Activated T-cell treated with anti-CD3 and anti-CD28 coated beads for 4 hours (primary cell): ENCODE data around the gene MTA3.
"Not testable (repeated sequence)": the region's sequence is repeated elsewhere in the genome, so short reads cannot be mapped to it uniquely, and the experiment has no call there.

Experiments
- DNase-seq: peaks from one replicate; pipeline ENCODE4 v3.0.0-alpha.2; 2020

MTA3 gene

DNA sequence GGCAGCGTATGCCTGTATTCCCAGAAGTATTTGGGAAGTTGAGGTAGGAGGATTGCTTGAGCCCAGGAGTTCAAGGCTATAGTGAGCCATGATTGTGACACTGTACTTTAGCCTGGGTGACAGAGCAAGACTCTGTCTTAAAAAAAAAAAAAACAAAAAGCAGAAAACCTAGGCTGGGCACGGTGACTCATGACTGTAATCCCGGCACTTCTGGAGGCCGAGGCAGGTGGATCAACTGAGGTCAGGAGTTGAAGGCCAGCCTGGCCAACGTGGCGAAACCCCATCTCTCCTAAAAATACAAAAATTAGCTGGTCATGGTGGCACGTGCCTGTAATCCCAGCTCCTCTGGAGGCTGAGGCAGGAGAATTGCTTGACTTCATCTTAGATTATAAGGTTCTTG lies 46.4 kb downstream of the MTA3 start:
- DNase-seq: no peak

DNA sequence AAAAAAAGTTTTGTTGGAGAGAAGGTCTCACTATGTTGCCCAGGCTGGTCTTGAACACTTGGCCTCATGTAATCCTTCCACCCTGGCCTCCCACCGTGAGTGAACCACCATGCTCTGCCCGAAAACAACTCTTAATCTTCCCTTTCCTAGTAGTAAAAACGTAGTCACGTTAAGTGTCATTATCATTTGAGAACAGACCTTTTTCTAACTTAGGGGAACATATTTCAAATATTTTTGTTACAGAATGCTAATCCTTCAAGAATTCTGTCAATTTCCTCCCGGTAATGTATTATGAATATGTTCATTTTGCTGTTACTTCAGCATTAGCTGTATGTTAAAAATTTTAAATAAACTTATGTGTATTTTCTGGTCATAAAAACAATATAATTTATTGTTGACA lies 49.7 kb downstream of the MTA3 start:
- no peak for DNase-seq

DNA sequence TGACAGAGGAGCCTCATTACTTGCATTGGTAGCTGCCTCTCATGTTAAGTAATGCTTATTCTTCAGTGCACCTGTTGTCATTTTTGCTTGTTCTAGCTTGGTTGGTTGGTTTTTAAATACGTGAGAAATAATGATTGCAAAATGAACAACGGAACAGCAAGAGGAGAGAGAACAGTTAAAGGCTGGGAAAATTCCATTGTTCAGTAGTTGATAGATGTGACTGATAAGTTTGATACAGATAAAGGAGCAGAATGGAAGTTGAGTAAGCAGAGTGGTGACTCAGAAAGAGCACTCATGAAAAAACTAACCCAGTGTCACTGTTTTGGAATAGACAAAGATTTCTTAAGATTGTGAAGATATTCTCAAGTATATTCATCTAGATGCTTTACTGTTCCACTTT lies 50.5 kb downstream of the MTA3 start:
- DNase-seq: no peak

DNA sequence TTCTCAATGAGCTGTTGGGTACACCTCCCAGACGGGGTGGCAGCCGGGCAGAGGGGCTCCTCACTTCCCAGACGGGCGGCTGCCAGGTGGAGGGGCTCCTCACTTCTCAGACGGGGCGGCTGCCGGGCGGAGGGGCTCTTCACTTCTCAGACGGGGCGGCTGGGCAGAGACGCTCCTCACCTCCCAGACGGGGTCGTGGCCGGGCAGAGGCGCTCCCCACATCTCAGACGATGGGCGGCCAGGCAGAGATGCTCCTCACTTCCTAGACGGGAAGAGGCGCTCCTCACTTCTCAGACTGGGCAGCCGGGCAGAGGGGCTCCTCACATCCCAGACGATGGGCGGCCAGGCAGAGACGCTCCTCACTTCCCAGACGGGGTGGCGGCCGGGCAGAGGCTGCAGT lies 53.2 kb downstream of the MTA3 start:
- not testable (repeated sequence) for DNase-seq

DNA sequence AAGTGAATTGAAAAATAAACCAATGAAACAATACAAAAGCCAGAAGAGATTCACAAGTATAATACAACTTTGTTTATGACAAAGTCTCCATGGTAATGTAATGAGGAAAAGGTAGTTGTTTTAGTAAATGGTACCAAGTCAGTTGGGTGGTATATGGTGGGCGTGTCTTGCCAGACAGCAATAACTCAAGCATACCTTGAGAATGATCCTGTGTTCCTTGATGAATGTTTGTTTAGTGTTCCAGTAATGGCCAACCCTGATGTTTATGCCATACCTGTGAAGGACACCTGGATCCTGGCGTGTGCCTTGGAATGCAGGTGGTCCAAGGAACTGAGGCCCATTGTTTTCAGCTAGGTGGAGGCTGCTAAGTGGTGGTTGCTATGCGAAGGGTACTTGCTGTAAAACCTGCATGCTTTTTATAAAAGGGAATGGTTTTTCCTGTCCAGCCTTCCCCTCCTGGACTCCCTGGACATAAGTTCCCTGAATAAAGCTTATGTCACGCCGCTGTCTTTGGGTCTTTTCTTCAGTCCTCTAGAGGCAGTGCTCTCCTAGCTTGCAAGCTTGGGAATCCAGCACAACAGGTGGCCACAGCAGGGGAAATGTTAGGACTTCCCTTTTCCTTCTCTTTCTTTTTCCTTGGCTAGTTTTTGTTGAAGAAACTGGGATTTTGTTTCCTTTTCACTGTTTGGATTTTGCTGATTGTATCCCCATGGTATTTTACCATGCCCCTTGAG lies 54.7 kb downstream of the MTA3 start:
- no peak for DNase-seq

GRCh38 chr2:42624047-42624446 lies 55.6 kb downstream of the MTA3 start:
- no peak for DNase-seq

- not testable (repeated sequence) for DNase-seq
Observed at GRCh38 chr2:42628024-42628423, 59.6 kb downstream of the MTA3 start.

DNA sequence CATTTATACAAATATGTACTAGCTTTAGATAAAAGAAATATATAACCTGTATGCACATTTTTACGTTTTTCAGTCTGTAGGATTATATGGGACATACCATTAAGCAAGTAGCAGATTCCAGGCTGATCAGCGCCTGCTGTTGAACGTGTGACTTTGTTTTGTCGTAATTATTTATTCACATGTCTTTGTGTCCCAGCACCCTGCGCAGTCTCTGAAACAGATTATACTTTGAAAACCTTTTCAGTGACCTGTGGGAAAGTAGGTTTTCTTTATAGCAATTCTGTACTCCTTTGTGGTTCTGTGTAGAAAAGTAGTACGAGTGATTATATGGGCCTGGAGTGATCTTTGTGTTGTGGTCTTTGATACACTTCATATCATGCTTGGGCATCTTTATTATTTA lies 68.5 kb downstream of the MTA3 start:
- DNase-seq: no peak

DNA sequence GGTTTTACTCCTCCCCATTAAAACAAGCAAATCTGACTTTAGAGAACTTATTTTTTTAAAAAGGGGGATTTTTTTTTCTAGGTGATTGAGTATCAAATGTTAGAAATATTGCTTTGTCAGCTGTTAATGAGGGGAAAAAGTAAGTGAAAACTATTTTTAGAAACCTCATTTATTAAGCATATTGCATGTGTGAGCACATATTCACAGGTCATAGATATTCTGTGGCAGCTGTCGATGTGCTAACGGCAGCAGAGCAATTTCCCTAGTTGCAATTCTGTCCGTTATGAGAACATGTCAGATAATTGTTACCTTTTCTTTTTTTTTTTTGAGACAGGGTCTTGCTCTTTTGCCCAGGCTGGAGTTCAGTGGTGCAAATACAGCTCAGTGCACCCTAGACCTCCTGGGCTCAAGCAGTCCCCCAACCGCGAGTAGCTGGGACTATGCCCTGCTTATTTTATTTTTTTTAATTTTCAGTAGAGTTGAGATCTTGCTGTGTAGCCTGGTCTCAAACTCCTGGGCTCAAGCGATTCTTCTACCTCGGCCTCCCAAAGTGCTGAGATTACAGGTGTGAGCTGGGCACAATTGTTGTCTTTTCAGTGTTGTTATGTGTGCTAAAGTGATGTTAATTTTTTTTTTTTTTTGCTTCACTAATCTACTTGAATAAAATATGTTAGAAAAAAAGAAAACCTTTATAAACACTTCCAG lies 69.8 kb downstream of the MTA3 start:
- no peak for DNase-seq

GRCh38 chr2:42639340-42640077 lies 71.1 kb downstream of the MTA3 start:
- DNase-seq: no peak

DNA sequence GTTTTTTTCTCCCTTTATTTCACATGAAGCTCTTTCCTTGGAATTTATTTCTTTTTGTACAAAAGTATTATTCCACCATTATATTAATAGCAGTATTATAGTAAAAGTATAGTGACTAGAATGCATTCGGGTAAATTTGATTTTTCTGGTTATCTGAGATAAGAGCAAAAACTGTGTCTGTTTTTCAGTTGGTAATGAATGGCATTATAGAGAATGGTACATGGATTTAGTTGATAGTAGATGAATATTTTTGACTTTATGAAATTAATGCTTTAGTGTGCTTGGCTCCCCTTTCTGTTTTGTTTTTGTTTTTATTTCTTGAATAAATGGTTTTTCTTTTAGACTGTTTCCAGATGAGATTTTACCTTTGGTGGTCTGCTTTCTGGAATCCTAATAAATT lies 71.8 kb downstream of the MTA3 start:
- DNase-seq: no peak

DNA sequence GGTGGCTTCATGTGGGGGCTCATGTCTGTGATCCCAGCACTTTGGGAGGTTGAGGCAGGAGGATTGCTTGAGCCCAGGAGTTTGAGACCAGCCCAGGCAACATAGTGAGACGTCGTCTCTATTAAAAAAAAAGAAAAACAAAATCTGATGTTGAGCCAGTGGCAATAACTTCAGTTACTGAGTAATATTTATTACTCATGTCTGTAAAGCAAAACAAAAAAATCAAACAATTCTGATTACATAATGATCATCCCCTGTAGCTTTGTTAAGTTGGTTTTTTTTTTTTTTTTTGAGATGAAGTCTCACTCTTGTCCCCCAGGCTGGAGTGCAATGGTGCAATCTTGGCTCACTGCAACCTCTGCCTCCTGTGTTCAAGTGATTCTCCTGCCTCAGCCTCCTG lies 73.9 kb downstream of the MTA3 start:
- not testable (repeated sequence) for DNase-seq

DNA sequence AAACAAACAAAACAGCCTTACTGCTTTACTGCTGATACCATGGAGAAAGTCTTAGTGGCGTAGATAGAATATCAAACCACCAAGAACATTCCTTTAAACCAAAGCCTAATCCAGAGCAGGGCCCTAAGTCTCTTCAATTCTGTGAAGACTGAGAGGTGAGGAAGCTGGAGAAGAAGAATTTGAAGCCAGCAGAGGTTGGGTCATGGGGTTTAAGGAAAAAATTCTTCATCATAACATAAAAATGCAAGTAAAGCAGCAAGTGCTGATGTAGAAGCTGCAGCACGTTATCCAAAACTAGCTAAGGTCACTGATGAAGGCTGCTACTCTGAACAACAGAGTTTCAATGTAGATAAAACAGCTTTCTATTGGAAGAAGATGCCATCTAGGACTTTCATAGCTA lies 77.1 kb downstream of the MTA3 start:
- DNase-seq: no peak

DNA sequence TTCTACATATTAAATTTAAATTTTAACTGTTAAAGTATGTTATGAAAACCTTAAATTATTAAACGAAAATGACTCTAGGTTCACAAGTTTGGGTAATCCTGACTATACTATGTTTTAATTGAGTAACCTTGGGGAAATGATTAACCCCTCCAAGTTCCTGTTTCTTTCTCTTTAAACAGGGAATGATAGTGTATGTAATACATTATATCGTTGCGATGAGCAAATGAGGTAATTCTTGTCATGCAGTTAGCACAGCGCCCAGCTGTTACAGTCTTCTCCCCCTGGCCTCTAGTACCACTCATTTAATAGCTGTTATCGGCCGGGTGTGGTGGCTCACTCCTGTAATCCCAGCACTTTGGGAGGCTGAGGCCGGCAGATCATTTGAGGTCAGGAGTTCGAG lies 80.4 kb downstream of the MTA3 start:
- no peak for DNase-seq

GRCh38 chr2:42651057-42651456 lies 82.6 kb downstream of the MTA3 start:
- no peak for DNase-seq

DNA sequence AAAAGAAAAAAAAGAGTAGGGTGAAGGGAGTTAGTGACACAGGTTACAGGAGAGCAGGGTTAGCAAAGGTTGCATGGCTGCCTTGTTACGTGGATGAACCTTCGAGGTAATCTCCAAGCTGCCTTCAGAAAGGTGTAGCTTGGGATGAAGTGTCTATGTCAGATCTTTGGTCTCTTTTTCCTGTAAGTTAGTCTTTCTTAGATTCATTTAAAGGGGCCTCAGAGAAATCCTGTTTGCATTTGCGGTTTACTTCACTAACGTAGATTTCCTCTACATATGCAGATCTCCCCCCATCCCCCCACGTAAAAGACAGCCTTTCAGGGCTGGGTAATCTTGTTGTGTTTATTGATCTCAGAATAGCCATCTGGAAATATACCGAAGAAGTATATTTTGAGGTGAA lies 83.7 kb downstream of the MTA3 start:
- DNase-seq: no peak

- no peak for DNase-seq
Observed at GRCh38 chr2:42653039-42653438, 84.6 kb downstream of the MTA3 start.

DNA sequence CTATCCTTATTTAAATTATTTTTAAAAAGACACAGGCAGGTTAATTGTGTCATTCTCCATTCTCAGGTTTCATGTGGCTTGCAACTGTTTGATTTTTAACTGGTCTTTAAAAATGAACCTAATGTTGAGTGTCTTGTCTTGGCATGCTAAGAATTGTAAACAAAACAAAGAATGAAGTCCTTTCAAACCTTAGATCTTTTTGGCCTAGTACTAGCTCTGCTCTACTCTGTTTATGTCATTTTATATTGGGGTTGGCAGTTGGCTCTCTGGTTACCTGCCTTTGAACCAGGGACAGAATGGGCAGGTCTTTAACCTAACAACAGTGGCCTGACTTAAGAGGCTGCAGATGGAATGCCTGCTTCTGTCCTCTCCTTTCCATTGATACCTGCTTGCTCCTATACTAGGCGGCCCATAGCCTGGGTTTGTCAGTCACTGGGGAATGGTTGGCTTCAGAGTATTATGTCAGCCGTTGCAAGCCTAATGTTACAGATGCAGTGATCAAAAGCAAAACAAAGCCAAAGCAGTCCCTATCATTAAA lies 85.5 kb downstream of the MTA3 start:
- DNase-seq: no peak

DNA sequence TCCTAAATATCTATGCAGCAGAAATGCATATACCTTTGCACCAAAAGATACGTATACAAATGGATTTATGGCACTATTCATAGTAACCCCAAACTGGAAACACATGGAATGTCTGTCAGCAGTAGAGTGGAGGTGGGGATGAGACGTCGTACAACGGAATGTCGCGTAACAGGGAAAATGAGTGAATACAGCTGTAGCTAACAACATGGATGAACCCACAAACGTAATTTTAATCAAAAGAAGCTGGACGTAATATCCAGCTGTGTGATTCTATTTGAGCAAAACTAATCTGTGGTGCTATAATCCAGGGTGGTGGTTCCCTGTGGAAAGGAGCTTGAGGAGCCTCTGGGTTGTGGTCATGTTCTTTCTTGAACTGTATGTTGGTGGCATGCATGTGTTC lies 89.9 kb downstream of the MTA3 start:
- DNase-seq: no peak

GRCh38 chr2:42659609-42660008 lies 91.2 kb downstream of the MTA3 start:
- DNase-seq: no peak

DNA sequence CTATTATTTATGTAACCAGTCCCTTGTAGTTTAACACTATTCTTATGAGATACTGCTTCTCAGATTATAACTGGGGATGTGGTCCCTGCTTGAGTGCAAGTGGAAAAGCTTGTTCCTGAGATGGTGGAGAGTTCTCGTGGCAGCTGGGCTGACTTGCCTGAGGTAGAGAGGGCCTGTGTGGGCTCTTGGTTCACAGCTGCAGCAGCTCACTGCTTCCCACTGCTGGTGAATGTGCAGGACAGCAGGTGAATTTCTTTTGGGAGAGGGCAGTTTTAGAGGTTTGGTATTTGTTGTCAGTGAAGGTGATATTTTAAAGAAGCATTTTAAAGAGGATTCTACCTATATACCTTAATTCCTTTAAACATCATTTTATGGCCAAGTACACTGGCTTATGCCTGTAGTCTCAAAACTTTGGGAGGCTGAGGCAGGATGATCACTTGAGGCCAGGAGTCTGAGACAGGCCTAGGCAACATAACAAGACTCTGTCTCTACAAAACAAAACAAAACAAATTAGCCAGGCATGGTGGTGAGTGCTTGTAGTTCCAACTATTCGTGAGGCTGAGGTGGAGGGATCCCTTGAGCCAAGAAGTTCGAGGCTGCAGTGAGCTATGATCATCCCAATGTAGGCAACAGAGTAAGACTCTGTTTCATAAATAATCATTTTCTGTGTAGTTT lies 94.8 kb downstream of the MTA3 start:
- peak; percentile 44 for DNase-seq

GRCh38 chr2:42663828-42664227 lies 95.4 kb downstream of the MTA3 start:
- no peak for DNase-seq

GRCh38 chr2:42673989-42674579 lies 105.7 kb downstream of the MTA3 start:
- DNase-seq: no peak
